H9 (cell line): ENCODE results near the gene EIF6. TPM values are rescaled to one million over a fixed set of nuclear protein-coding genes. Genes with fewer than 3 reads are reported as not detected.

Experiments used
- DNase-seq: peaks from one replicate; pipeline ENCODE4 v3.0.0-alpha.2; 2017
- H2AFZ ChIP-seq: one replicate; pipeline ENCODE4 v1.6.1; 2013; ENCODE audit warnings: mild to moderate bottlenecking, low read length, control low read depth, moderate library complexity
- H2AK5ac ChIP-seq: 2 replicates; pipeline ENCODE4 v1.6.1; 2013; ENCODE audit warnings: low read length, control low read depth, mixed read lengths; ENCODE audit not compliant: insufficient read length
- H2BK120ac ChIP-seq: one replicate; pipeline ENCODE4 v1.6.1; 2013; ENCODE audit warnings: low read depth, mild to moderate bottlenecking, low read length, control low read depth, inconsistent platforms; ENCODE audit not compliant: poor library complexity, severe bottlenecking
- H2BK12ac ChIP-seq: 2 replicates; pipeline ENCODE4 v1.6.1; 2013; ENCODE audit warnings: low read length, control low read depth, mixed read lengths, low read depth; ENCODE audit not compliant: insufficient read length
- H2BK15ac ChIP-seq: 2 replicates; pipeline ENCODE4 v1.6.1; 2013; ENCODE audit warnings: low read depth, low read length, control low read depth
- H2BK20ac ChIP-seq: one replicate; pipeline ENCODE4 v1.6.1; 2013; ENCODE audit warnings: low read depth, mild to moderate bottlenecking, low read length, control low read depth, inconsistent platforms; ENCODE audit not compliant: poor library complexity, severe bottlenecking
- H2BK5ac ChIP-seq: 2 replicates; pipeline ENCODE4 v1.6.1; 2013; ENCODE audit warnings: low read length, control low read depth, mixed read lengths; ENCODE audit not compliant: insufficient read length
- H3K14ac ChIP-seq: 2 replicates; pipeline ENCODE4 v1.6.1; 2013; ENCODE audit warnings: low read length, control low read depth; ENCODE audit not compliant: insufficient read depth
- H3K18ac ChIP-seq: 2 replicates; pipeline ENCODE4 v1.6.1; 2013; ENCODE audit warnings: low read depth, mild to moderate bottlenecking, mixed read lengths, low read length, control low read depth; ENCODE audit not compliant: insufficient read length
- H3K23ac ChIP-seq: 2 replicates; pipeline ENCODE4 v1.6.1; 2013; ENCODE audit warnings: low read length, control low read depth, mixed read lengths, low read depth; ENCODE audit not compliant: insufficient read length
- H3K23me2 ChIP-seq: 2 replicates; pipeline ENCODE4 v1.6.1; 2013; ENCODE audit warnings: low read depth, mild to moderate bottlenecking, mixed read lengths, low read length, control low read depth; ENCODE audit not compliant: insufficient read length, poor library complexity, severe bottlenecking
- H3K27ac ChIP-seq: 2 replicates; pipeline ENCODE4 v1.5.1; 2013; ENCODE audit warnings: low read length, control low read depth, mixed read lengths, low read depth; ENCODE audit not compliant: insufficient read length
- H3K27me3 ChIP-seq: 2 replicates; pipeline ENCODE4 v1.6.1; 2013; ENCODE audit warnings: low read length, control low read depth, inconsistent platforms; ENCODE audit not compliant: insufficient read depth
- H3K4ac ChIP-seq: 2 replicates; pipeline ENCODE4 v1.6.1; 2013; ENCODE audit warnings: low read depth, mild to moderate bottlenecking, control low read depth, inconsistent platforms, low read length, moderate library complexity
- H3K4me1 ChIP-seq: 2 replicates; pipeline ENCODE4 v1.6.1; 2013; ENCODE audit warnings: low read length, control low read depth, inconsistent platforms; ENCODE audit not compliant: insufficient read depth
- H3K4me2 ChIP-seq: 2 replicates; pipeline ENCODE4 v1.6.1; 2013; ENCODE audit warnings: low read length, control low read depth, mixed read lengths; ENCODE audit not compliant: insufficient read length, insufficient read depth
- H3K56ac ChIP-seq: 2 replicates; pipeline ENCODE4 v1.6.1; 2013; ENCODE audit warnings: low read depth, mild to moderate bottlenecking, mixed read lengths, low read length, control low read depth; ENCODE audit not compliant: insufficient read length
- H3K79me1 ChIP-seq: 2 replicates; pipeline ENCODE4 v1.6.1; 2013; ENCODE audit warnings: low read depth, mild to moderate bottlenecking, moderate library complexity, low read length, control low read depth, inconsistent platforms; ENCODE audit not compliant: insufficient read depth, poor library complexity, severe bottlenecking
- H3K79me2 ChIP-seq: 2 replicates; pipeline ENCODE4 v1.6.1; 2013; ENCODE audit warnings: low read length, control low read depth, inconsistent platforms; ENCODE audit not compliant: insufficient read depth
- H3K9ac ChIP-seq: 2 replicates; pipeline ENCODE4 v1.6.1; 2013; ENCODE audit warnings: low read length, control low read depth, mixed read lengths; ENCODE audit not compliant: insufficient read length; ENCODE audit errors: extremely low read depth
- H3K9me3 ChIP-seq: one replicate; pipeline ENCODE4 v1.6.1; 2013; ENCODE audit warnings: low read depth, low read length, inconsistent platforms; ENCODE audit not compliant: control insufficient read depth
- H3T11ph ChIP-seq: one replicate; pipeline ENCODE4 v1.6.1; 2013; ENCODE audit warnings: mild to moderate bottlenecking, low read length, control low read depth, inconsistent platforms
- H4K20me1 ChIP-seq: one replicate; pipeline ENCODE4 v1.6.1; 2013; ENCODE audit not compliant: control insufficient read depth, insufficient read length, insufficient read depth
- H4K5ac ChIP-seq: 2 replicates; pipeline ENCODE4 v1.6.1; 2013; ENCODE audit warnings: low read depth, mild to moderate bottlenecking, mixed read lengths, low read length, control low read depth; ENCODE audit not compliant: insufficient read length
- H4K8ac ChIP-seq: replicated peaks from 2 replicates; pipeline ENCODE4 v1.6.1; 2013; ENCODE audit warnings: low read length, control low read depth, mixed read lengths, low read depth; ENCODE audit not compliant: insufficient read length
- H4K91ac ChIP-seq: 2 replicates; pipeline ENCODE4 v1.6.1; 2013; ENCODE audit warnings: low read depth, mild to moderate bottlenecking, moderate library complexity, mixed read lengths, low read length, control low read depth; ENCODE audit not compliant: insufficient read length
- H3K27ac Mint-ChIP-seq, 3 experiments: 2 replicates in 2 of 3; 3 replicates in 1 of 3; pipeline ENCODE4 v1.8.0; 2020 to 2021; ENCODE audit warnings: mixed read lengths in 3 of 3, mild to moderate bottlenecking in 1 of 3, moderate library complexity in 1 of 3
- H3K27me3 Mint-ChIP-seq: 2 replicates; pipeline ENCODE4 v1.8.0; 2021; ENCODE audit warnings: low read depth, mild to moderate bottlenecking, moderate library complexity, mixed read lengths
- H3K36me3 Mint-ChIP-seq, 3 experiments: 2 replicates in 2 of 3; 3 replicates in 1 of 3; pipeline ENCODE4 v1.8.0; 2020 to 2021; ENCODE audit warnings: low read depth in 3 of 3, mixed read lengths in 3 of 3; ENCODE audit not compliant: insufficient read depth in 1 of 3
- H3K4me1 Mint-ChIP-seq, 2 experiments: 2 replicates each; pipeline ENCODE4 v1.8.0; 2020; ENCODE audit warnings: mixed read lengths in 2 of 2
- H3K4me3 Mint-ChIP-seq, 2 experiments: 2 replicates in 1 of 2; 3 replicates in 1 of 2; pipeline ENCODE4 v1.8.0; 2020 to 2021; ENCODE audit warnings: mild to moderate bottlenecking in 2 of 2, mixed read lengths in 2 of 2, moderate library complexity in 1 of 2
- H3K9me3 Mint-ChIP-seq, 2 experiments: 2 replicates in 1 of 2; 3 replicates in 1 of 2; pipeline ENCODE4 v1.8.0; 2020; ENCODE audit warnings: mild to moderate bottlenecking in 2 of 2, mixed read lengths in 2 of 2, moderate library complexity in 1 of 2
- WGBS: extraction: QIAGEN DNeasy Blood & Tissue Kit; methylation state at CpG from one replicate; pipeline ENCODE4 v1.1.7; 2013; ENCODE audit warnings: missing lambda C conversion rate, low lambda C conversion rate, mixed read lengths; ENCODE audit not compliant: insufficient read length; ENCODE audit errors: extremely low coverage; 5-methylcytosine and 5-hydroxymethylcytosine counted together
- total RNA-seq: library from RNA; stranded (reverse); gene quantifications from 2 replicates; pipeline ENCODE4 v1.2.1, GENCODE V29; 2021
- TF ChIP-seq, protein P1 (sequence below): fragments of 200-600 bp; sonication (generic); conservative IDR thresholded peaks from 3 replicates; pipeline ENCODE4 v1.8.0; 2021; ENCODE audit warnings: antibody characterized with exemption, mild to moderate bottlenecking

The EIF6 gene
- total RNA-seq, 1 experiment from 2014 or later: 150 TPM

GRCh38 chr20:35243317-35243716 lies 41.3 kb downstream of the EIF6 start:
- Histone ChIP-seq H3K4ac (no peak overlapping the region), H3K4me1 (peaks cover 8% of the 10 kb centered on the region; the same call in 1 of the 2 replicates), H3K9me3 (no peaks in the 10 kb centered on the region), H2BK20ac (no peak overlapping the region), H3K79me2 (no peaks in the 10 kb centered on the region), H3K18ac (no peak overlapping the region), H2BK5ac (no peak overlapping the region), H4K5ac (no peak overlapping the region), H2AK5ac (no peak overlapping the region), H3K9ac (no peak overlapping the region), H3K4me2 (no peak overlapping the region), H3K27me3 (no peaks in the 10 kb centered on the region), H2BK15ac (no peak overlapping the region), H2BK120ac (no peak overlapping the region), H3K79me1 (no peaks in the 10 kb centered on the region), H3K23ac (no peak overlapping the region), H4K20me1 (no peaks in the 10 kb centered on the region), H2BK12ac (no peak overlapping the region), H3K27ac (no peak overlapping the region), H4K91ac (no peak overlapping the region), H3K56ac (no peak overlapping the region), H3K14ac (no peak overlapping the region), H3T11ph (no peak overlapping the region), H2AFZ (no peak overlapping the region), H3K23me2 (no peaks in the 10 kb centered on the region), H4K8ac (no peak overlapping the region)
- TF ChIP-seq, protein P1, sequence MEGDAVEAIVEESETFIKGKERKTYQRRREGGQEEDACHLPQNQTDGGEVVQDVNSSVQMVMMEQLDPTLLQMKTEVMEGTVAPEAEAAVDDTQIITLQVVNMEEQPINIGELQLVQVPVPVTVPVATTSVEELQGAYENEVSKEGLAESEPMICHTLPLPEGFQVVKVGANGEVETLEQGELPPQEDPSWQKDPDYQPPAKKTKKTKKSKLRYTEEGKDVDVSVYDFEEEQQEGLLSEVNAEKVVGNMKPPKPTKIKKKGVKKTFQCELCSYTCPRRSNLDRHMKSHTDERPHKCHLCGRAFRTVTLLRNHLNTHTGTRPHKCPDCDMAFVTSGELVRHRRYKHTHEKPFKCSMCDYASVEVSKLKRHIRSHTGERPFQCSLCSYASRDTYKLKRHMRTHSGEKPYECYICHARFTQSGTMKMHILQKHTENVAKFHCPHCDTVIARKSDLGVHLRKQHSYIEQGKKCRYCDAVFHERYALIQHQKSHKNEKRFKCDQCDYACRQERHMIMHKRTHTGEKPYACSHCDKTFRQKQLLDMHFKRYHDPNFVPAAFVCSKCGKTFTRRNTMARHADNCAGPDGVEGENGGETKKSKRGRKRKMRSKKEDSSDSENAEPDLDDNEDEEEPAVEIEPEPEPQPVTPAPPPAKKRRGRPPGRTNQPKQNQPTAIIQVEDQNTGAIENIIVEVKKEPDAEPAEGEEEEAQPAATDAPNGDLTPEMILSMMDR: no peak
- H3K4me3 Mint-ChIP-seq: no peak overlapping the region
- no peak overlapping the region for H3K27ac Mint-ChIP-seq
- no peak for DNase-seq
- no CpG with 5 or more reads among the region's 2 CpGs for WGBS
- H3K27me3 Mint-ChIP-seq: no peaks in the 10 kb centered on the region; the same call in none of the 2 replicates
- peaks cover 21 to 22% of the 10 kb centered on the region in 2 experiments for H3K4me1 Mint-ChIP-seq
- no peaks in the 10 kb centered on the region for H3K9me3 Mint-ChIP-seq
- H3K36me3 Mint-ChIP-seq: peaks cover 0 to 9% (median 6%) of the 10 kb centered on the region in 3 experiments; a peak in 2 of 7 replicates
